ENCODE results near the gene TMEM69. TPM values are rescaled to one million over a fixed set of nuclear protein-coding genes. Genes with fewer than 3 reads are reported as not detected.
A peak's percentile ranks its signal among the peaks of the same experiment; 100 is the strongest.

TMEM69 gene
- total and polyA plus RNA-seq, 5 donors from 2014 or later, result 15.5 to 57.7 (median 53.3) TPM

GRCh38 chr1:45656573-45657226 lies 31.3 kb upstream of the TMEM69 start:
- Mint-ChIP-seq H3K9me3 (no peaks in the 10 kb centered on the region), H3K27ac (peak overlapping the region; percentile 28 to 84 (median 83)), H3K4me1 (peaks cover 9 to 26% (median 18%) of the 10 kb centered on the region in 4 donors), H3K27me3 (no peaks in the 10 kb centered on the region), H3K36me3 (peaks cover 48% of the 10 kb centered on the region), H3K4me3 (no peak overlapping the region)
- no peak for ATAC-seq (ENCODE audit: low read depth in 2 of 2)
- Histone ChIP-seq H3K27ac (ENCODE audit: insufficient read depth, low read length, poor library complexity, severe bottlenecking) (peak overlapping the region; percentile 7), H3K27me3 (ENCODE audit: control insufficient read depth, insufficient read depth, low read length) (no peaks in the 10 kb centered on the region), H3K4me3 (ENCODE audit: low read depth, low read length) (no peak overlapping the region), H3K4me1 (ENCODE audit: control insufficient read depth, insufficient read depth, low read length, poor library complexity, severe bottlenecking) (no peaks in the 10 kb centered on the region), H3K36me3 (ENCODE audit: control insufficient read depth, insufficient read depth, low read length) (peaks cover 91% of the 10 kb centered on the region), H3K9me3 (ENCODE audit: control insufficient read depth in 2 of 2, low read length in 2 of 2) (no peaks in the 10 kb centered on the region)
- no peak for DNase-seq

GRCh38 chr1:45658171-45658570 lies 29.8 kb upstream of the TMEM69 start:
- H3K9me3 ChIP-seq (ENCODE audit: control insufficient read depth in 2 of 2, low read length in 2 of 2), result no peaks in the 10 kb centered on the region
- Mint-ChIP-seq H3K4me1 (peaks cover 17 to 37% (median 20%) of the 10 kb centered on the region in 4 donors), H3K4me3 (no peak overlapping the region), H3K36me3 (peaks cover 43% of the 10 kb centered on the region), H3K27me3 (no peaks in the 10 kb centered on the region), H3K27ac (peak overlapping the region; percentile 52 to 64 (median 56)), H3K9me3 (no peaks in the 10 kb centered on the region)
- DNase-seq (no peak), ATAC-seq (ENCODE audit: low read depth in 2 of 2) (no peak)
- H3K4me1 ChIP-seq (ENCODE audit: control insufficient read depth, insufficient read depth, low read length, poor library complexity, severe bottlenecking), result no peaks in the 10 kb centered on the region
- no peaks in the 10 kb centered on the region for H3K27me3 ChIP-seq (ENCODE audit: control insufficient read depth, insufficient read depth, low read length)
- peaks cover 78% of the 10 kb centered on the region for H3K36me3 ChIP-seq (ENCODE audit: control insufficient read depth, insufficient read depth, low read length)
- no peak overlapping the region for H3K27ac ChIP-seq (ENCODE audit: insufficient read depth, low read length, poor library complexity, severe bottlenecking)
- H3K4me3 ChIP-seq (ENCODE audit: low read depth, low read length), result no peak overlapping the region

- Histone ChIP-seq H3K4me1 (ENCODE audit: control insufficient read depth, insufficient read depth, low read length, poor library complexity, severe bottlenecking) (no peaks in the 10 kb centered on the region), H3K36me3 (ENCODE audit: control insufficient read depth, insufficient read depth, low read length) (peaks cover 68% of the 10 kb centered on the region), H3K27me3 (ENCODE audit: control insufficient read depth, insufficient read depth, low read length) (no peaks in the 10 kb centered on the region), H3K9me3 (ENCODE audit: control insufficient read depth in 2 of 2, low read length in 2 of 2) (no peaks in the 10 kb centered on the region), H3K4me3 (ENCODE audit: low read depth, low read length) (no peak overlapping the region), H3K27ac (ENCODE audit: insufficient read depth, low read length, poor library complexity, severe bottlenecking) (no peak overlapping the region)
- DNase-seq, result no peak
- ATAC-seq (ENCODE audit: low read depth in 2 of 2), result no peak
- H3K9me3 Mint-ChIP-seq, result no peaks in the 10 kb centered on the region
- no peak overlapping the region for H3K4me3 Mint-ChIP-seq
- peaks cover 21 to 42% (median 25%) of the 10 kb centered on the region in 4 donors for H3K4me1 Mint-ChIP-seq
- H3K36me3 Mint-ChIP-seq, result peaks cover 43% of the 10 kb centered on the region
- no peaks in the 10 kb centered on the region for H3K27me3 Mint-ChIP-seq
- no peak overlapping the region for H3K27ac Mint-ChIP-seq
Observed at GRCh38 chr1:45659222-45659621, 28.8 kb upstream of the TMEM69 start.

- Histone ChIP-seq H3K4me3 (ENCODE audit: low read depth, low read length) (no peak overlapping the region), H3K36me3 (ENCODE audit: control insufficient read depth, insufficient read depth, low read length) (peaks cover 60% of the 10 kb centered on the region), H3K27me3 (ENCODE audit: control insufficient read depth, insufficient read depth, low read length) (no peaks in the 10 kb centered on the region), H3K27ac (ENCODE audit: insufficient read depth, low read length, poor library complexity, severe bottlenecking) (no peak overlapping the region), H3K4me1 (ENCODE audit: control insufficient read depth, insufficient read depth, low read length, poor library complexity, severe bottlenecking) (no peaks in the 10 kb centered on the region), H3K9me3 (ENCODE audit: control insufficient read depth in 2 of 2, low read length in 2 of 2) (no peaks in the 10 kb centered on the region)
- DNase-seq, result no peak
- ATAC-seq (ENCODE audit: low read depth in 2 of 2), result no peak
- peaks cover 17 to 41% (median 25%) of the 10 kb centered on the region in 4 donors for H3K4me1 Mint-ChIP-seq
- H3K27me3 Mint-ChIP-seq, result no peaks in the 10 kb centered on the region
- H3K36me3 Mint-ChIP-seq, result peaks cover 34% of the 10 kb centered on the region
- no peak overlapping the region for H3K27ac Mint-ChIP-seq
- H3K4me3 Mint-ChIP-seq, result no peak overlapping the region
- H3K9me3 Mint-ChIP-seq, result no peaks in the 10 kb centered on the region
Observed at GRCh38 chr1:45660336-45660735, 27.6 kb upstream of the TMEM69 start.

- peaks cover 31 to 71% (median 51%) of the 10 kb centered on the region in 4 donors for H3K4me1 Mint-ChIP-seq
- no peak for DNase-seq
- no peak overlapping the region for H3K4me3 Mint-ChIP-seq
Observed at GRCh38 chr1:45666836-45667235, 21.1 kb upstream of the TMEM69 start.

GRCh38 chr1:45667321-45668111 lies 20.5 kb upstream of the TMEM69 start:
- ATAC-seq (ENCODE audit: low read depth in 2 of 2), result no peak
- Mint-ChIP-seq H3K27me3 (no peaks in the 10 kb centered on the region), H3K4me1 (peaks cover 34 to 68% (median 48%) of the 10 kb centered on the region in 4 donors), H3K9me3 (no peaks in the 10 kb centered on the region), H3K27ac (peak overlapping the region in 2 of 3 donors; percentile 37 to 67), H3K36me3 (peaks cover 4% of the 10 kb centered on the region), H3K4me3 (no peak overlapping the region)
- Histone ChIP-seq H3K4me1 (ENCODE audit: control insufficient read depth, insufficient read depth, low read length, poor library complexity, severe bottlenecking) (peaks cover 15% of the 10 kb centered on the region), H3K27ac (ENCODE audit: insufficient read depth, low read length, poor library complexity, severe bottlenecking) (no peak overlapping the region), H3K9me3 (ENCODE audit: control insufficient read depth in 2 of 2, low read length in 2 of 2) (no peaks in the 10 kb centered on the region), H3K4me3 (ENCODE audit: low read depth, low read length) (no peak overlapping the region), H3K27me3 (ENCODE audit: control insufficient read depth, insufficient read depth, low read length) (no peaks in the 10 kb centered on the region), H3K36me3 (ENCODE audit: control insufficient read depth, insufficient read depth, low read length) (peaks cover 13% of the 10 kb centered on the region)
- no peak for DNase-seq

More at GRCh38 chr1:45666836-45667235, 21.1 kb upstream of the TMEM69 start:
- H3K27ac ChIP-seq (ENCODE audit: insufficient read depth, low read length, poor library complexity, severe bottlenecking), result no peak overlapping the region
- no peaks in the 10 kb centered on the region for H3K27me3 Mint-ChIP-seq
- peaks cover 4% of the 10 kb centered on the region for H3K36me3 Mint-ChIP-seq
- H3K4me1 ChIP-seq (ENCODE audit: control insufficient read depth, insufficient read depth, low read length, poor library complexity, severe bottlenecking), result peaks cover 9% of the 10 kb centered on the region
- no peaks in the 10 kb centered on the region for H3K9me3 ChIP-seq (ENCODE audit: control insufficient read depth in 2 of 2, low read length in 2 of 2)
- H3K36me3 ChIP-seq (ENCODE audit: control insufficient read depth, insufficient read depth, low read length), result peaks cover 13% of the 10 kb centered on the region
- H3K27me3 ChIP-seq (ENCODE audit: control insufficient read depth, insufficient read depth, low read length), result no peaks in the 10 kb centered on the region
- H3K27ac Mint-ChIP-seq, result peak overlapping the region in 1 of 3 donors; percentile 37
- H3K9me3 Mint-ChIP-seq, result no peaks in the 10 kb centered on the region
- H3K4me3 ChIP-seq (ENCODE audit: low read depth, low read length), result no peak overlapping the region
- no peak for ATAC-seq (ENCODE audit: low read depth in 2 of 2)

- H3K27me3 Mint-ChIP-seq, result no peaks in the 10 kb centered on the region
- H3K9me3 Mint-ChIP-seq, result no peaks in the 10 kb centered on the region
- ATAC-seq (ENCODE audit: low read depth in 2 of 2) (no peak), DNase-seq (no peak)
- H3K4me1 ChIP-seq (ENCODE audit: control insufficient read depth, insufficient read depth, low read length, poor library complexity, severe bottlenecking), result peaks cover 20% of the 10 kb centered on the region
- peaks cover 33 to 70% (median 50%) of the 10 kb centered on the region in 4 donors for H3K4me1 Mint-ChIP-seq
- peaks cover 4% of the 10 kb centered on the region for H3K36me3 Mint-ChIP-seq
- peak overlapping the region in 1 of 3 donors; percentile 10 for H3K27ac Mint-ChIP-seq
- H3K27me3 ChIP-seq (ENCODE audit: control insufficient read depth, insufficient read depth, low read length), result no peaks in the 10 kb centered on the region
- H3K36me3 ChIP-seq (ENCODE audit: control insufficient read depth, insufficient read depth, low read length), result peaks cover 13% of the 10 kb centered on the region
- H3K9me3 ChIP-seq (ENCODE audit: control insufficient read depth in 2 of 2, low read length in 2 of 2), result no peaks in the 10 kb centered on the region
- no peak overlapping the region for H3K27ac ChIP-seq (ENCODE audit: insufficient read depth, low read length, poor library complexity, severe bottlenecking)
- H3K4me3 ChIP-seq (ENCODE audit: low read depth, low read length), result no peak overlapping the region
- no peak overlapping the region for H3K4me3 Mint-ChIP-seq
Observed at GRCh38 chr1:45668526-45668925, 19.5 kb upstream of the TMEM69 start.

All from CD4-positive, CD25-positive, alpha-beta regulatory T cell (primary cell).